H1 (cell line): ENCODE data around the gene EPHA2. TPM values are rescaled to one million over a fixed set of nuclear protein-coding genes. Genes with fewer than 3 reads are reported as not detected.

Experiments
- CTCF ChIA-PET: fragments of 300-600 bp; sonication (Branson Sonifier 250); formaldehyde crosslinking; loops from one replicate; lab custom pipeline; 2021; ENCODE audit not compliant: partially characterized antibody; lab: Charles Lee
- POLR2A ChIA-PET: fragments of 300-600 bp; sonication (Branson Sonifier 250); formaldehyde crosslinking; loops from one replicate; lab custom pipeline; 2021; ENCODE audit warnings: inconsistent platforms; ENCODE audit not compliant: partially characterized antibody; lab: Charles Lee
- DNase-seq, 2 experiments: peaks; one replicate each; pipeline versions ENCODE4 v3.0.0 to v3.0.0-alpha.2; 2010 to 2022; ENCODE audit warnings: low spot score in 2 of 2, low read depth in 1 of 2, mixed read lengths in 1 of 2
- FAIRE-seq: peaks from 2 replicates; lab custom pipeline; 2011; peaks lifted over from hg19 to GRCh38; lab: Jason Lieb, UNC
- H2AFZ ChIP-seq: 2 replicates; pipeline ENCODE4 v1.8.1; 2012; ENCODE audit warnings: low read length, inconsistent platforms
- H2AK5ac ChIP-seq: 2 replicates; pipeline ENCODE4 v1.6.1; 2013; ENCODE audit warnings: low read depth, low read length
- H2BK120ac ChIP-seq: replicated peaks from 2 replicates; pipeline ENCODE3; 2013; ENCODE audit warnings: low read depth, low read length, inconsistent platforms
- H2BK12ac ChIP-seq: 2 replicates; pipeline ENCODE4 v1.6.1; 2013; ENCODE audit warnings: low read depth, low read length
- H2BK15ac ChIP-seq: 2 replicates; pipeline ENCODE4 v1.6.1; 2013; ENCODE audit warnings: low read length
- H2BK20ac ChIP-seq: 2 replicates; pipeline ENCODE4 v1.6.1; 2013; ENCODE audit warnings: low read length
- H2BK5ac ChIP-seq: 2 replicates; pipeline ENCODE4 v1.6.1; 2013; ENCODE audit warnings: low read depth, low read length
- H3K14ac ChIP-seq: 2 replicates; pipeline ENCODE4 v1.6.1; 2013; ENCODE audit warnings: inconsistent platforms; ENCODE audit not compliant: insufficient read length
- H3K18ac ChIP-seq: 2 replicates; pipeline ENCODE4 v1.6.1; 2013; ENCODE audit warnings: low read length; ENCODE audit errors: extremely low read depth
- H3K23ac ChIP-seq: 2 replicates; pipeline ENCODE4 v1.6.1; 2013; ENCODE audit warnings: inconsistent platforms; ENCODE audit not compliant: insufficient read length
- H3K23me2 ChIP-seq: 2 replicates; pipeline ENCODE4 v1.6.1; 2013; ENCODE audit warnings: low read depth, low read length
- H3K27ac ChIP-seq: 2 replicates; pipeline ENCODE4 v1.6.1; 2011; ENCODE audit warnings: low read depth, low read length, inconsistent platforms
- H3K27me3 ChIP-seq, 4 experiments: replicated peaks in 1 of 4; 1 replicate in 1 of 4; 2 replicates in 3 of 4; pipeline versions ENCODE4 v1.6.1 to v1.8.1; 2011 to 2013; ENCODE audit warnings: low read length in 3 of 4, mild to moderate bottlenecking in 3 of 4, inconsistent platforms in 2 of 4, mixed read lengths in 2 of 4, moderate library complexity in 1 of 4; ENCODE audit not compliant: control insufficient read depth in 3 of 4, insufficient read depth in 3 of 4; ENCODE audit errors: extremely low read depth in 1 of 4
- H3K36me3 ChIP-seq, 4 experiments: 2 replicates each; pipeline versions ENCODE4 v1.6.1 to v1.8.1; 2011 to 2013; ENCODE audit warnings: mild to moderate bottlenecking in 4 of 4, low read length in 3 of 4, moderate library complexity in 2 of 4, control low read depth in 1 of 4, inconsistent platforms in 1 of 4; ENCODE audit not compliant: insufficient read depth in 4 of 4, control insufficient read depth in 2 of 4
- H3K4ac ChIP-seq: replicated peaks from 2 replicates; pipeline ENCODE3; 2013; ENCODE audit warnings: low read length, low read depth, mixed read lengths, inconsistent platforms; ENCODE audit not compliant: insufficient read length
- H3K4me1 ChIP-seq, 4 experiments: replicated peaks in 1 of 4; 1 replicate in 1 of 4; 2 replicates in 3 of 4; pipeline versions ENCODE4 v1.6.1 to v1.8.1; 2011 to 2013; ENCODE audit warnings: low read length in 3 of 4, inconsistent platforms in 2 of 4, mixed read lengths in 1 of 4; ENCODE audit not compliant: insufficient read depth in 4 of 4, control insufficient read depth in 3 of 4
- H3K4me2 ChIP-seq, 2 experiments: 2 replicates each; pipeline versions ENCODE4 v1.6.1 to v1.8.1; 2011 to 2013; ENCODE audit warnings: low read depth in 2 of 2, low read length in 2 of 2, control low read depth in 1 of 2, inconsistent platforms in 1 of 2, mild to moderate bottlenecking in 1 of 2; ENCODE audit not compliant: insufficient read depth in 1 of 2
- H3K4me3 ChIP-seq, 4 experiments: fragments of 200-600, 300-600 bp in 1 of 4; sonication (generic), shearing (Covaris generic), sonication (Bioruptor Twin) in 1 of 4; 2 replicates each; pipeline versions ENCODE4 v1.5.1 to v1.8.1; 2011 to 2016; ENCODE audit warnings: low read length in 4 of 4, low read depth in 3 of 4, control low read depth in 2 of 4, inconsistent platforms in 2 of 4, mild to moderate bottlenecking in 2 of 4, mixed read lengths in 1 of 4, moderate library complexity in 1 of 4; ENCODE audit not compliant: insufficient read depth in 2 of 4; ENCODE audit errors: extremely low read depth in 1 of 4
- H3K56ac ChIP-seq: replicated peaks from 2 replicates; pipeline ENCODE3; 2013; ENCODE audit warnings: low read depth, mild to moderate bottlenecking, mixed read lengths, low read length, inconsistent platforms; ENCODE audit not compliant: insufficient read length
- H3K79me1 ChIP-seq: 2 replicates; pipeline ENCODE4 v1.6.1; 2013; ENCODE audit warnings: low read depth, low read length, control low read depth
- H3K79me2 ChIP-seq, 2 experiments: 2 replicates each; pipeline versions ENCODE4 v1.6.1 to v1.8.1; 2012 to 2013; ENCODE audit warnings: low read length in 2 of 2, mild to moderate bottlenecking in 2 of 2, inconsistent platforms in 1 of 2; ENCODE audit not compliant: insufficient read depth in 2 of 2, control insufficient read depth in 1 of 2
- H3K9ac ChIP-seq, 4 experiments: replicated peaks in 1 of 4; 1 replicate in 1 of 4; 2 replicates in 3 of 4; pipeline versions ENCODE4 v1.6.1 to v1.8.1; 2011 to 2013; ENCODE audit warnings: low read depth in 3 of 4, low read length in 3 of 4, control low read depth in 2 of 4, mild to moderate bottlenecking in 2 of 4, moderate library complexity in 2 of 4, inconsistent platforms in 1 of 4; ENCODE audit errors: extremely low read depth in 1 of 4
- H3K9me3 ChIP-seq, 2 experiments: 2 replicates each; pipeline versions ENCODE4 v1.6.1 to v1.8.1; 2012 to 2013; ENCODE audit warnings: mild to moderate bottlenecking in 2 of 2, moderate library complexity in 2 of 2, control low read depth in 1 of 2, inconsistent platforms in 1 of 2, low read depth in 1 of 2, low read length in 1 of 2, mixed read lengths in 1 of 2; ENCODE audit not compliant: insufficient read depth in 2 of 2
- H4K20me1 ChIP-seq, 2 experiments: replicated peaks in 1 of 2; 2 replicates each; pipeline versions ENCODE3 to v1.8.1; 2011 to 2013; ENCODE audit warnings: inconsistent platforms in 2 of 2, low read length in 2 of 2, mild to moderate bottlenecking in 1 of 2; ENCODE audit not compliant: insufficient read depth in 2 of 2, control insufficient read depth in 1 of 2
- H4K5ac ChIP-seq: 2 replicates; pipeline ENCODE4 v1.6.1; 2013; ENCODE audit warnings: low read length, low read depth, mixed read lengths, inconsistent platforms; ENCODE audit not compliant: insufficient read length
- H4K8ac ChIP-seq: 2 replicates; pipeline ENCODE4 v1.8.0; 2013; ENCODE audit warnings: mild to moderate bottlenecking, moderate library complexity, low read length, inconsistent platforms; ENCODE audit not compliant: insufficient read depth; ENCODE audit errors: extremely low read depth
- H4K91ac ChIP-seq: replicated peaks from 2 replicates; pipeline ENCODE3; 2013; ENCODE audit warnings: low read length, mixed read lengths, inconsistent platforms; ENCODE audit not compliant: insufficient read length
- CTBP2 ChIP-seq: IDR thresholded peaks from 2 replicates; pipeline ENCODE4 v1.7.0; 2011; ENCODE audit warnings: borderline replicate concordance, mild to moderate bottlenecking, moderate library complexity, mixed read lengths, low read length; ENCODE audit not compliant: insufficient read depth, insufficient read length
- HDAC6 ChIP-seq: IDR thresholded peaks from one replicate; pipeline ENCODE4 v1.7.1; 2012; ENCODE audit warnings: low read depth, mild to moderate bottlenecking, inconsistent platforms, low read length, moderate library complexity
- JUND ChIP-seq: IDR thresholded peaks from 2 replicates; pipeline ENCODE4 v1.6.1; 2011; ENCODE audit warnings: mild to moderate bottlenecking, improper control_type of control experiment, low read length
- SIN3A ChIP-seq, 2 experiments: IDR thresholded peaks in 1 of 2; conservative IDR thresholded peaks in 1 of 2; 2 replicates each; pipeline ENCODE4 v1.6.1; 2011 to 2012; ENCODE audit warnings: low read length in 2 of 2, improper control_type of control experiment in 1 of 2, low read depth in 1 of 2, mild to moderate bottlenecking in 1 of 2
- SRF ChIP-seq: IDR thresholded peaks from 2 replicates; pipeline ENCODE4 v1.6.1; 2011; ENCODE audit warnings: mild to moderate bottlenecking, low read depth, low read length, moderate library complexity
- YY1 ChIP-seq: IDR thresholded peaks from 2 replicates; pipeline ENCODE4 v1.6.1; 2011; ENCODE audit warnings: low read depth, mild to moderate bottlenecking, low read length
- ZNF274 ChIP-seq: IDR thresholded peaks from 2 replicates; pipeline ENCODE4 v1.7.0; 2012; ENCODE audit warnings: low read length, borderline replicate concordance; ENCODE audit errors: extremely low read depth
- WGBS, 2 experiments: shearing (Covaris generic) in 1 of 2; methylation state at CpG; one replicate each; pipeline versions ENCODE4 v1.1.6 to v1.1.7; 2013 to 2015; ENCODE audit warnings: low lambda C conversion rate in 2 of 2, mixed read lengths in 2 of 2, inconsistent platforms in 1 of 2, low coverage in 1 of 2, missing lambda C conversion rate in 1 of 2; ENCODE audit not compliant: insufficient replicate concordance in 2 of 2, insufficient coverage in 1 of 2, insufficient read length in 1 of 2; ENCODE audit errors: extremely low coverage in 1 of 2, missing lambda C conversion rate in 1 of 2; 5-methylcytosine and 5-hydroxymethylcytosine counted together
- polyA plus RNA-seq, 7 experiments: library from polyadenylated mRNA; depleted of rRNA in 3 of 7; stranded (reverse) in 5 of 7; unstranded in 2 of 7; fragments of >200 nt in 5 of 7; fragments of 200-250 nt in 2 of 7; gene quantifications; 1 replicate in 5 of 7; 2 replicates in 1 of 7; 4 replicates in 1 of 7; pipeline versions ENCODE4 v1.2.1 to v1.2.3, GENCODE V29; 2011 to 2013; ENCODE audit warnings: missing spikeins in 2 of 7, mixed read lengths in 2 of 7
- total RNA-seq: library from RNA; stranded (reverse); fragmentation: NEBNext Ultra II Directional; extraction: Animal tissue kit (Norgen Biotek cat#: 25700); gene quantifications from 2 replicates; pipeline ENCODE4 v1.2.1, GENCODE V29; 2021

Gene EPHA2
- total and polyA plus RNA-seq, 2 of the 8 experiments (the other 6 are each of a cell fraction or from before 2014, with no cell fraction given): 26.8 to 33.6 TPM

- Histone ChIP-seq H2BK5ac (no peak overlapping the region), H3K79me2 (no peaks in the 10 kb centered on the region)
- CTCF ChIA-PET: interaction anchor here (1.7 to 31.3 kb wide), 3 partner anchors 14 to 63 kb away, joined by 3 to 522 read pairs (median 10); partner anchors contain the start of gene FAM131C
Measured at GRCh38 chr1:16126160-16126559, 29.7 kb downstream of the EPHA2 start.

More at GRCh38 chr1:16126160-16126559, 29.7 kb downstream of the EPHA2 start:
- no peak overlapping the region for H2BK15ac ChIP-seq
- H3K79me1 ChIP-seq: no peaks in the 10 kb centered on the region; the same call in none of the 2 replicates
- no peak overlapping the region for H2AK5ac ChIP-seq
- H2AFZ ChIP-seq: no peak overlapping the region
- FAIRE-seq: no peak
- peaks cover 0 to 9% (median 5%) of the 10 kb centered on the region in 4 experiments; a peak in 4 of 7 replicates for H3K4me1 ChIP-seq
- H4K91ac ChIP-seq: no peak overlapping the region
- no peak overlapping the region for H3K23ac ChIP-seq
- TF ChIP-seq ZNF274: no peak
- TF ChIP-seq YY1: no peak
- TF ChIP-seq SRF: no peak
- TF ChIP-seq JUND: no peak
- no peak for TF ChIP-seq HDAC6
- TF ChIP-seq CTBP2: no peak
- TF ChIP-seq SIN3A (conservative IDR thresholded peaks at IDR 0.05 in 1 of 2, IDR thresholded peaks at IDR 0.05 in 1 of 2; ENCODE audit: low read depth in 1 of 2, low read length in 2 of 2): no peak
- TF ChIP-seq, all 59 proteins: peak for 0
- no peak overlapping the region for H4K8ac ChIP-seq
- no peak overlapping the region for H3K9ac ChIP-seq
- no peak overlapping the region for H3K4me3 ChIP-seq
- no peaks in the 10 kb centered on the region for H3K23me2 ChIP-seq
- 94% methylated on average over 9 of the region's 9 CpGs; no CpG with 5 or more reads in 1 of the 2 experiments for WGBS, 2 experiments
- H2BK12ac ChIP-seq: no peak overlapping the region
- no peak overlapping the region for H3K4me2 ChIP-seq
- no peaks in the 10 kb centered on the region for H3K9me3 ChIP-seq
- peaks cover 5 to 20% of the 10 kb centered on the region in 2 experiments for H4K20me1 ChIP-seq
- H3K4ac ChIP-seq: no peak overlapping the region
- no peak for DNase-seq
- POLR2A ChIA-PET: interaction anchor here (0.8 to 2.9 kb wide), 5 partner anchors 10 to 25 kb away, joined by 3 to 10 read pairs (median 4); no protein-coding TSS in a partner anchor
- no peak overlapping the region for H3K14ac ChIP-seq
- H3K27me3 ChIP-seq: no peaks in the 10 kb centered on the region
- H2BK20ac ChIP-seq: no peak overlapping the region
- H4K5ac ChIP-seq: no peak overlapping the region
- no peak overlapping the region for H3K18ac ChIP-seq
- peaks cover 10 to 60% (median 41%) of the 10 kb centered on the region in 4 experiments; a peak in 7 of 8 replicates for H3K36me3 ChIP-seq
- H2BK120ac ChIP-seq: no peak overlapping the region
- H3K27ac ChIP-seq: no peak overlapping the region
- no peak overlapping the region for H3K56ac ChIP-seq
